ENCODE results near the gene TRIM36.

Gene TRIM36

GRCh38 chr5:115180165-115180709 lies 10.5 kb upstream of the TRIM36 start:
- DNase-seq (ENCODE audit: low read depth): no peak
- no peak for TF ChIP-seq CTCF (IDR thresholded peaks at IDR 0.05; ENCODE audit: control insufficient read depth, extremely low read depth, insufficient read depth)
- H3K4me3 ChIP-seq (ENCODE audit: low read depth, low read length): no peak overlapping the region

GRCh38 chr5:115179394-115180164 lies 9.9 kb upstream of the TRIM36 start:
- TF ChIP-seq CTCF (IDR thresholded peaks at IDR 0.05; ENCODE audit: control insufficient read depth, extremely low read depth, insufficient read depth): no peak
- DNase-seq (ENCODE audit: low read depth): no peak
- no peak overlapping the region for H3K4me3 ChIP-seq (ENCODE audit: low read depth, low read length)

GRCh38 chr5:115179030-115179393 lies 9.3 kb upstream of the TRIM36 start:
- TF ChIP-seq CTCF (IDR thresholded peaks at IDR 0.05; ENCODE audit: control insufficient read depth, extremely low read depth, insufficient read depth): no peak
- H3K4me3 ChIP-seq (ENCODE audit: low read depth, low read length): no peak overlapping the region
- DNase-seq (ENCODE audit: low read depth): no peak

DNA sequence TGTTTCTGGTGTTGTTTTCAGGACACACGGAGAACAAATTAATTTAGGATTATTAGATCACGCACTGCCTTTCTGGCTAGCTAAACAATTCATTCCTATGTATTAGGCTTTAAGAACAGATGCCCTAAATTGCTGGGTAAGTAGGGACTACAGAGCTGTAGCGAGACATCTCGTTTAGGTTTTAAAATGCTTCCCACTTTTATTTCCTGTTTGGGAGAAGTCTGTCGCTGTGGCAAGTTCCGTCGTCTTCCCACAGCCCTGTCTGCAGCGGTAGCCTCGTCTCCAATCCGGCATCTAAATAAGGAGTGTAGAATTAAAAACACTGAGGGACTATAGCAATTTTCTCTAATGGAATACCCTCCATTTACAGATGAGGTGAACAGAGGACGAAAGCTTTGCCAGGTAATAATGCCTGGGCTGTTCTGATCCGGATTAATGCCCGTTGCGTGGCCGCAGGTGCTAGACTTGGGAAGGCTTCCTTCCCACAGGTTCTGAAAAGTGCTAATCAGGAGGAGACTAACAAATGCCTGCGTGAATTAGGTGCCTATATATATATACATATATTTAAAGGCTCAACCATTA lies 1.3 kb upstream of the TRIM36 start:
- DNase-seq (ENCODE audit: low read depth): no peak
- peak overlapping the region; percentile 71 for H3K4me3 ChIP-seq (ENCODE audit: low read depth, low read length)
- TF ChIP-seq CTCF (IDR thresholded peaks at IDR 0.05; ENCODE audit: control insufficient read depth, extremely low read depth, insufficient read depth): no peak

DNA sequence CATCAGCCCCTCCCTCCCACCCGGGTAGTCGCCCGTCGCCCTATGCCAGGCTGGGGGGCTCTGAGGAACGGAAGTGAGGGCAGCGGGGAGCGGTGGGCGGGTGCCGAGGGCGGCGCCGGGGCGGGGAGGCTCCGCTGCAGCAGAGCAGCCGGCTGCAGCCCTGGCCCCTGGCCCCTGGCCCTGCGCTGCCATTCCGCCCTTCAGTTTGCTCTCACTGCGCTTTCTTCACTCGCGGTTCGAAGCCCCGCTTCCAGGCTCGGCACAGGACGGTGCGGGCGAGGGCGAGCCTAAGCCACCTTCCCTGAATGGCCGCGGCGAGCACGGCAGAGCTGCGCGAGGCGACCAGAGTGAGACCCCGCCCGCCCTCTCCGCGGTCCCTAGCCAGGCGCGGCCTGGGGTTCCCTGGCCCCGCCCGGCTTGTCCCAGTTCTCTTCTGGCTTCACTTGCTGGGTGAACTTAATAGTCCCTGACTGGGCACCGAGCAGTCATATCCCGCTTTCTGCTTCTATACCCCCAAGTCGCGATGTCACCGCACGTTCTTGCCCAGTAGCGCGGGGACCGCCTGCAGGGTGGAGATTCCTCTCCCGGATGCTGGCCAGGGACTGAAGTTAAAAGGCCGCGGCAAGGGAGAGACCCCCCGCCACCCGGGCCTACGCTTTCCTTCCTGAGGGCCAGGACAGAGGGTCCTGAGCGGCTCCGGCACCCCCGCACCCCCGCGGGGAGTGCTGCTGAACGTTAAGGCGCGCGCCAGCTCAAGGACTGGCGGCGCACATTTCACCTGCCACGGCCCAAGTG lies 623 bp upstream of the TRIM36 start:
- no peak for DNase-seq (ENCODE audit: low read depth)
- TF ChIP-seq CTCF (IDR thresholded peaks at IDR 0.05; ENCODE audit: control insufficient read depth, extremely low read depth, insufficient read depth): no peak
- peak overlapping the region; percentile 71 for H3K4me3 ChIP-seq (ENCODE audit: low read depth, low read length)

DNA sequence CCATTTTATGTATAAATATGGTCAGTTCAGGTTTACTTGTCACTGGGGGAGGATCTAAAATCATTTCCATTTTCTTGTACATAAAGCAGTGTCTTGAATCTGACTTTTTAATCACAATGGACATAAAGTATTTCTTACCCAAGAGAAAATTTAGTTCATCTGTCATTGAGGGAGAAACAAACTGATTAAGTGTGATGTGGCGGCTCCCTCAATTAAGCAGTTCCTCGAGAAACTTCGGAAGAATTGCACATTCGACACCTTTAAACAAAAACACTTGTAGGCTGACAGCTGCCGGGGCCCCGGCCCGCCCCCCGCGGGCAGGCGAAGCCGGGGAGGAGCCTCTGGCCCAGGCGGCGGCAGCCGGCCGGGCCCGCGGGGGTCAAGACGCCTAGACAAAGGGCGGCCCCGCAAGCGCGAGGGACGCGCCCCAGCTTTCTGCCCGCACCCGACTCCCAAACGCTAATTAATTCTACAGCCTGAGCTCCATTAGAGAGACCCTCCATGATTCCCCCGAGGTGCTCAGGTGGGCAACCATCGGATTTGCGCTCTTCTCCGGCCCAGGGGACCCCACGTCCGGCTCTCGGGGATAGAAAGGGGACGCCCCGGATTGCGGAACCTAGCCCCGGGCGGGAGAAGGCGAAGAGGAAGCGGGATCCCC lies 750 bp downstream of the TRIM36 start:
- peak overlapping the region; percentile 71 for H3K4me3 ChIP-seq (ENCODE audit: low read depth, low read length)
- no peak for DNase-seq (ENCODE audit: low read depth)
- no peak for TF ChIP-seq CTCF (IDR thresholded peaks at IDR 0.05; ENCODE audit: control insufficient read depth, extremely low read depth, insufficient read depth)
